WTC11 (cell line): ENCODE measurements around the gene CEP350. TPM values are rescaled to one million over a fixed set of nuclear protein-coding genes. Genes with fewer than 3 reads are reported as not detected.

Source experiments
- ATAC-seq: fragments of 200-7000 bp; cut with Tn5 transposase; 2 replicates; pipeline ENCODE4 v1.10.0; 2021; ENCODE audit warnings: mild to moderate bottlenecking, moderate library complexity
- CTCF ChIA-PET: fragments of 300-600 bp; sonication (Branson Sonifier 250); formaldehyde crosslinking; loops from one replicate; lab custom pipeline; 2021; ENCODE audit warnings: antibody characterized with exemption; lab: Charles Lee
- POLR2A ChIA-PET: fragments of 350-600 bp; sonication (Branson Sonifier 250); formaldehyde crosslinking; loops from one replicate; lab custom pipeline; 2021; ENCODE audit warnings: antibody characterized with exemption; lab: Charles Lee
- DNase-seq: peaks from one replicate; pipeline ENCODE4 v3.0.0; 2021; ENCODE audit warnings: low spot score
- H3K27ac Mint-ChIP-seq: 2 replicates; pipeline ENCODE4 v1.8.0; 2021; ENCODE audit warnings: mixed read lengths
- H3K27me3 Mint-ChIP-seq: 2 replicates; pipeline ENCODE4 v1.8.0; 2021; ENCODE audit warnings: low read depth, mild to moderate bottlenecking, moderate library complexity, mixed read lengths
- H3K36me3 Mint-ChIP-seq: 2 replicates; pipeline ENCODE4 v1.8.0; 2021; ENCODE audit warnings: mixed read lengths
- H3K4me1 Mint-ChIP-seq: 2 replicates; pipeline ENCODE4 v1.8.0; 2022; ENCODE audit warnings: mixed read lengths
- H3K4me3 Mint-ChIP-seq: 2 replicates; pipeline ENCODE4 v1.8.0; 2021; ENCODE audit warnings: mild to moderate bottlenecking, moderate library complexity, mixed read lengths
- H3K9me3 Mint-ChIP-seq: 2 replicates; pipeline ENCODE4 v1.8.0; 2021; ENCODE audit warnings: mixed read lengths
- ATF1 ChIP-seq: sonication (generic); formaldehyde crosslinking; IDR thresholded peaks from 2 replicates; pipeline ENCODE4 v1.8.1; 2023; ENCODE audit warnings: mild to moderate bottlenecking, moderate library complexity, missing genetic modification reagents
- CDX4 ChIP-seq: fragments of 250-450 bp; sonication (Bioruptor Pico); IDR thresholded peaks from 2 replicates; pipeline ENCODE4 v1.9.0; 2021; ENCODE audit warnings: moderate library complexity, mild to moderate bottlenecking, inconsistent platforms, borderline replicate concordance
- CREM ChIP-seq: sonication (generic); formaldehyde crosslinking; IDR thresholded peaks from 2 replicates; pipeline ENCODE4 v1.8.1; 2022; ENCODE audit warnings: mild to moderate bottlenecking, missing genetic modification reagents, moderate library complexity
- E2F4 ChIP-seq: sonication (generic); formaldehyde crosslinking; IDR thresholded peaks from 2 replicates; pipeline ENCODE4 v1.8.1; 2022; ENCODE audit warnings: low read depth, mild to moderate bottlenecking, moderate library complexity, missing genetic modification reagents, borderline replicate concordance
- GRHL2 ChIP-seq: fragments of 250-450 bp; sonication (Bioruptor Pico); IDR thresholded peaks from 2 replicates; pipeline ENCODE4 v1.8.0; 2022; ENCODE audit warnings: mild to moderate bottlenecking, moderate library complexity; ENCODE audit not compliant: insufficient replicate concordance, severe bottlenecking
- IRF2 ChIP-seq: sonication (generic); formaldehyde crosslinking; IDR thresholded peaks from 2 replicates; pipeline ENCODE4 v1.8.0; 2022; ENCODE audit warnings: low read depth, missing genetic modification reagents, borderline replicate concordance
- JUN ChIP-seq: sonication (generic); formaldehyde crosslinking; IDR thresholded peaks from 2 replicates; pipeline ENCODE4 v1.8.0; 2023; ENCODE audit warnings: mild to moderate bottlenecking, missing genetic modification reagents
- NFATC4 ChIP-seq: fragments of 250-450 bp; sonication (Bioruptor Pico); IDR thresholded peaks from 2 replicates; pipeline ENCODE4 v1.9.0; 2021; ENCODE audit warnings: mild to moderate bottlenecking
- NFE2L1 ChIP-seq: sonication (generic); formaldehyde crosslinking; IDR thresholded peaks from 2 replicates; pipeline ENCODE4 v1.8.1; 2023; ENCODE audit warnings: missing genetic modification reagents
- NFYB ChIP-seq: sonication (generic); formaldehyde crosslinking; conservative IDR thresholded peaks from 2 replicates; pipeline ENCODE4 v1.8.0; 2022; ENCODE audit warnings: low read depth, missing genetic modification reagents
- NR2C2 ChIP-seq: sonication (generic); formaldehyde crosslinking; IDR thresholded peaks from 2 replicates; pipeline ENCODE4 v1.8.0; 2022; ENCODE audit warnings: mild to moderate bottlenecking, missing genetic modification reagents
- RORB ChIP-seq: fragments of 250-450 bp; sonication (Bioruptor Pico); IDR thresholded peaks from 2 replicates; pipeline ENCODE4 v1.9.0; 2021; ENCODE audit warnings: mild to moderate bottlenecking
- SMAD4 ChIP-seq: sonication (generic); formaldehyde crosslinking; IDR thresholded peaks from 2 replicates; pipeline ENCODE4 v1.8.0; 2022; ENCODE audit warnings: mild to moderate bottlenecking, missing genetic modification reagents
- SP1 ChIP-seq: sonication (generic); formaldehyde crosslinking; conservative IDR thresholded peaks from 2 replicates; pipeline ENCODE4 v1.8.1; 2022; ENCODE audit warnings: missing genetic modification reagents
- TEAD4 ChIP-seq: sonication (generic); formaldehyde crosslinking; IDR thresholded peaks from 2 replicates; pipeline ENCODE4 v1.8.0; 2022; ENCODE audit warnings: mild to moderate bottlenecking, missing genetic modification reagents
- ZNF219 ChIP-seq: sonication (generic); formaldehyde crosslinking; IDR thresholded peaks from 2 replicates; pipeline ENCODE4 v1.8.0; 2023; ENCODE audit warnings: missing genetic modification reagents, mild to moderate bottlenecking, borderline replicate concordance
- ZNF263 ChIP-seq: sonication (generic); formaldehyde crosslinking; IDR thresholded peaks from 2 replicates; pipeline ENCODE4 v1.8.1; 2022; ENCODE audit warnings: low read depth, mild to moderate bottlenecking, moderate library complexity, missing genetic modification reagents
- ZNF671 ChIP-seq: fragments of 250-450 bp; sonication (Bioruptor Pico); IDR thresholded peaks from 2 replicates; pipeline ENCODE4 v1.8.0; 2021; ENCODE audit warnings: mild to moderate bottlenecking
- total RNA-seq: library from RNA; stranded (reverse); gene quantifications from 3 replicates; pipeline ENCODE4 v1.2.3, GENCODE V29; 2021
- TF ChIP-seq, protein P1 (sequence below): sonication (generic); formaldehyde crosslinking; IDR thresholded peaks from 2 replicates; pipeline ENCODE4 v1.8.0; 2022; ENCODE audit warnings: missing genetic modification reagents
- TF ChIP-seq, protein P2 (sequence below): sonication (generic); formaldehyde crosslinking; IDR thresholded peaks from 2 replicates; pipeline ENCODE4 v1.8.0; 2023; ENCODE audit warnings: missing genetic modification reagents, mild to moderate bottlenecking, borderline replicate concordance
- TF ChIP-seq, protein P3 (sequence below): sonication (generic); formaldehyde crosslinking; IDR thresholded peaks from 2 replicates; pipeline ENCODE4 v1.8.0; 2022; ENCODE audit warnings: mild to moderate bottlenecking, missing genetic modification reagents
- TF ChIP-seq, protein P4 (sequence below): sonication (generic); formaldehyde crosslinking; IDR thresholded peaks from 2 replicates; pipeline ENCODE4 v1.8.0; 2022; ENCODE audit warnings: mild to moderate bottlenecking, missing genetic modification reagents

The CEP350 gene
- total RNA-seq, 1 experiment from 2014 or later, result 34.2 TPM

- Mint-ChIP-seq H3K27ac (peak overlapping the region; percentile 47; the same call in 1 of the 2 replicates), H3K27me3 (no peaks in the 10 kb centered on the region; the same call in 1 of the 2 replicates), H3K4me1 (peaks cover 50% of the 10 kb centered on the region), H3K4me3 (no peak overlapping the region), H3K36me3 (no peaks in the 10 kb centered on the region), H3K9me3 (no peaks in the 10 kb centered on the region)
- POLR2A ChIA-PET, result no interaction called here
- peak; percentile 32 for ATAC-seq
- DNase-seq, result no peak
- CTCF ChIA-PET, result interaction anchor here (1.0 to 3.3 kb wide), 2 partner anchors 8 to 19 kb away, joined by 3 to 27 read pairs; no protein-coding TSS in a partner anchor
- TF ChIP-seq IRF2 (no peak), RORB (no peak), ZNF671 (CRISPR knock-in tag) (no peak), ZNF219 (CRISPR knock-in tag) (no peak), CREM (no peak), NFYB (CRISPR knock-in tag) (no peak), NFE2L1 (no peak), ATF1 (CRISPR knock-in tag) (no peak), JUN (CRISPR knock-in tag) (no peak)
- TF ChIP-seq, protein P1, sequence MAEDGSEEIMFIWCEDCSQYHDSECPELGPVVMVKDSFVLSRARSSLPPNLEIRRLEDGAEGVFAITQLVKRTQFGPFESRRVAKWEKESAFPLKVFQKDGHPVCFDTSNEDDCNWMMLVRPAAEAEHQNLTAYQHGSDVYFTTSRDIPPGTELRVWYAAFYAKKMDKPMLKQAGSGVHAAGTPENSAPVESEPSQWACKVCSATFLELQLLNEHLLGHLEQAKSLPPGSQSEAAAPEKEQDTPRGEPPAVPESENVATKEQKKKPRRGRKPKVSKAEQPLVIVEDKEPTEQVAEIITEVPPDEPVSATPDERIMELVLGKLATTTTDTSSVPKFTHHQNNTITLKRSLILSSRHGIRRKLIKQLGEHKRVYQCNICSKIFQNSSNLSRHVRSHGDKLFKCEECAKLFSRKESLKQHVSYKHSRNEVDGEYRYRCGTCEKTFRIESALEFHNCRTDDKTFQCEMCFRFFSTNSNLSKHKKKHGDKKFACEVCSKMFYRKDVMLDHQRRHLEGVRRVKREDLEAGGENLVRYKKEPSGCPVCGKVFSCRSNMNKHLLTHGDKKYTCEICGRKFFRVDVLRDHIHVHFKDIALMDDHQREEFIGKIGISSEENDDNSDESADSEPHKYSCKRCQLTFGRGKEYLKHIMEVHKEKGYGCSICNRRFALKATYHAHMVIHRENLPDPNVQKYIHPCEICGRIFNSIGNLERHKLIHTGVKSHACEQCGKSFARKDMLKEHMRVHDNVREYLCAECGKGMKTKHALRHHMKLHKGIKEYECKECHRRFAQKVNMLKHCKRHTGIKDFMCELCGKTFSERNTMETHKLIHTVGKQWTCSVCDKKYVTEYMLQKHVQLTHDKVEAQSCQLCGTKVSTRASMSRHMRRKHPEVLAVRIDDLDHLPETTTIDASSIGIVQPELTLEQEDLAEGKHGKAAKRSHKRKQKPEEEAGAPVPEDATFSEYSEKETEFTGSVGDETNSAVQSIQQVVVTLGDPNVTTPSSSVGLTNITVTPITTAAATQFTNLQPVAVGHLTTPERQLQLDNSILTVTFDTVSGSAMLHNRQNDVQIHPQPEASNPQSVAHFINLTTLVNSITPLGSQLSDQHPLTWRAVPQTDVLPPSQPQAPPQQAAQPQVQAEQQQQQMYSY (CRISPR knock-in tag), result no peak
- TF ChIP-seq, protein P2, sequence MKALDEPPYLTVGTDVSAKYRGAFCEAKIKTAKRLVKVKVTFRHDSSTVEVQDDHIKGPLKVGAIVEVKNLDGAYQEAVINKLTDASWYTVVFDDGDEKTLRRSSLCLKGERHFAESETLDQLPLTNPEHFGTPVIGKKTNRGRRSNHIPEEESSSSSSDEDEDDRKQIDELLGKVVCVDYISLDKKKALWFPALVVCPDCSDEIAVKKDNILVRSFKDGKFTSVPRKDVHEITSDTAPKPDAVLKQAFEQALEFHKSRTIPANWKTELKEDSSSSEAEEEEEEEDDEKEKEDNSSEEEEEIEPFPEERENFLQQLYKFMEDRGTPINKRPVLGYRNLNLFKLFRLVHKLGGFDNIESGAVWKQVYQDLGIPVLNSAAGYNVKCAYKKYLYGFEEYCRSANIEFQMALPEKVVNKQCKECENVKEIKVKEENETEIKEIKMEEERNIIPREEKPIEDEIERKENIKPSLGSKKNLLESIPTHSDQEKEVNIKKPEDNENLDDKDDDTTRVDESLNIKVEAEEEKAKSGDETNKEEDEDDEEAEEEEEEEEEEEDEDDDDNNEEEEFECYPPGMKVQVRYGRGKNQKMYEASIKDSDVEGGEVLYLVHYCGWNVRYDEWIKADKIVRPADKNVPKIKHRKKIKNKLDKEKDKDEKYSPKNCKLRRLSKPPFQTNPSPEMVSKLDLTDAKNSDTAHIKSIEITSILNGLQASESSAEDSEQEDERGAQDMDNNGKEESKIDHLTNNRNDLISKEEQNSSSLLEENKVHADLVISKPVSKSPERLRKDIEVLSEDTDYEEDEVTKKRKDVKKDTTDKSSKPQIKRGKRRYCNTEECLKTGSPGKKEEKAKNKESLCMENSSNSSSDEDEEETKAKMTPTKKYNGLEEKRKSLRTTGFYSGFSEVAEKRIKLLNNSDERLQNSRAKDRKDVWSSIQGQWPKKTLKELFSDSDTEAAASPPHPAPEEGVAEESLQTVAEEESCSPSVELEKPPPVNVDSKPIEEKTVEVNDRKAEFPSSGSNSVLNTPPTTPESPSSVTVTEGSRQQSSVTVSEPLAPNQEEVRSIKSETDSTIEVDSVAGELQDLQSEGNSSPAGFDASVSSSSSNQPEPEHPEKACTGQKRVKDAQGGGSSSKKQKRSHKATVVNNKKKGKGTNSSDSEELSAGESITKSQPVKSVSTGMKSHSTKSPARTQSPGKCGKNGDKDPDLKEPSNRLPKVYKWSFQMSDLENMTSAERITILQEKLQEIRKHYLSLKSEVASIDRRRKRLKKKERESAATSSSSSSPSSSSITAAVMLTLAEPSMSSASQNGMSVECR (CRISPR knock-in tag), result no peak
Measured at GRCh38 chr1:180160357-180160756, 205.7 kb downstream of the CEP350 start.

GRCh38 chr1:180163041-180163440 is 208.4 kb downstream of the CEP350 start:
- H3K27me3 Mint-ChIP-seq, result no peaks in the 10 kb centered on the region; the same call in 1 of the 2 replicates
- H3K27ac Mint-ChIP-seq, result no peak overlapping the region
- ChIA-PET POLR2A (no interaction called here), CTCF (no interaction called here)
- H3K4me3 Mint-ChIP-seq, result no peak overlapping the region
- H3K9me3 Mint-ChIP-seq, result no peaks in the 10 kb centered on the region
- H3K36me3 Mint-ChIP-seq, result no peaks in the 10 kb centered on the region
- peaks cover 61% of the 10 kb centered on the region for H3K4me1 Mint-ChIP-seq
- ATAC-seq, result no peak
- DNase-seq, result no peak
- no peak for TF ChIP-seq SMAD4 (CRISPR knock-in tag)
- no peak for TF ChIP-seq E2F4 (CRISPR knock-in tag)
- TF ChIP-seq NR2C2 (CRISPR knock-in tag), result no peak
- no peak for TF ChIP-seq GRHL2 (CRISPR knock-in tag)
- TF ChIP-seq TEAD4 (CRISPR knock-in tag), result no peak
- no peak for TF ChIP-seq SP1 (CRISPR knock-in tag)
- TF ChIP-seq, protein P3, sequence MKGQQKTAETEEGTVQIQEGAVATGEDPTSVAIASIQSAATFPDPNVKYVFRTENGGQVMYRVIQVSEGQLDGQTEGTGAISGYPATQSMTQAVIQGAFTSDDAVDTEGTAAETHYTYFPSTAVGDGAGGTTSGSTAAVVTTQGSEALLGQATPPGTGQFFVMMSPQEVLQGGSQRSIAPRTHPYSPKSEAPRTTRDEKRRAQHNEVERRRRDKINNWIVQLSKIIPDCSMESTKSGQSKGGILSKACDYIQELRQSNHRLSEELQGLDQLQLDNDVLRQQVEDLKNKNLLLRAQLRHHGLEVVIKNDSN, result no peak
- TF ChIP-seq ZNF263 (CRISPR knock-in tag), result no peak
- no peak for TF ChIP-seq CDX4
- TF ChIP-seq, protein P4, sequence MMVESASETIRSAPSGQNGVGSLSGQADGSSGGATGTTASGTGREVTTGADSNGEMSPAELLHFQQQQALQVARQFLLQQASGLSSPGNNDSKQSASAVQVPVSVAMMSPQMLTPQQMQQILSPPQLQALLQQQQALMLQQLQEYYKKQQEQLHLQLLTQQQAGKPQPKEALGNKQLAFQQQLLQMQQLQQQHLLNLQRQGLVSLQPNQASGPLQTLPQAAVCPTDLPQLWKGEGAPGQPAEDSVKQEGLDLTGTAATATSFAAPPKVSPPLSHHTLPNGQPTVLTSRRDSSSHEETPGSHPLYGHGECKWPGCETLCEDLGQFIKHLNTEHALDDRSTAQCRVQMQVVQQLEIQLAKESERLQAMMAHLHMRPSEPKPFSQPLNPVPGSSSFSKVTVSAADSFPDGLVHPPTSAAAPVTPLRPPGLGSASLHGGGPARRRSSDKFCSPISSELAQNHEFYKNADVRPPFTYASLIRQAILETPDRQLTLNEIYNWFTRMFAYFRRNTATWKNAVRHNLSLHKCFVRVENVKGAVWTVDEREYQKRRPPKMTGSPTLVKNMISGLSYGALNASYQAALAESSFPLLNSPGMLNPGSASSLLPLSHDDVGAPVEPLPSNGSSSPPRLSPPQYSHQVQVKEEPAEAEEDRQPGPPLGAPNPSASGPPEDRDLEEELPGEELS, result no peak
- TF ChIP-seq NFATC4 (CRISPR knock-in tag), result no peak
